ENCODE data around the gene SH3RF1. TPM values are rescaled to one million over a fixed set of nuclear protein-coding genes. Genes with fewer than 3 reads are reported as not detected.

SH3RF1 gene
- total RNA-seq, 2 donors from 2014 or later: 37.6 to 68.8 TPM

- no peaks in the 10 kb centered on the region for H3K9me3 ChIP-seq (ENCODE audit: control insufficient read depth, low read length)
- H3K36me3 ChIP-seq (ENCODE audit: control insufficient read depth, insufficient read depth, low read length): peaks cover 75% of the 10 kb centered on the region
- peak; percentile 11 for DNase-seq
- H3K36me3 Mint-ChIP-seq (ENCODE audit: low read depth): peaks cover 47% of the 10 kb centered on the region
- 94 to 95% methylated on average over 4 of the region's 4 CpGs for WGBS, 2 experiments (ENCODE audit: insufficient coverage in 1 of 2, insufficient read length in 1 of 2)
- no peak overlapping the region for H3K27ac Mint-ChIP-seq
- peaks cover 31% of the 10 kb centered on the region for H3K4me1 Mint-ChIP-seq
- no peak overlapping the region for H3K27ac ChIP-seq (ENCODE audit: low read depth, low read length)
- H3K4me3 Mint-ChIP-seq: no peak overlapping the region
- H3K27me3 ChIP-seq (ENCODE audit: control insufficient read depth, insufficient read depth, low read length, poor library complexity, severe bottlenecking): no peaks in the 10 kb centered on the region
- H3K4me3 ChIP-seq (ENCODE audit: low read length): no peak overlapping the region
- no peak for TF ChIP-seq CTCF (conservative IDR thresholded peaks at IDR 0.05)
- H3K9ac ChIP-seq (ENCODE audit: extremely low read depth, low read length, poor library complexity, severe bottlenecking): no peak overlapping the region
- peaks cover 17% of the 10 kb centered on the region for H3K4me1 ChIP-seq (ENCODE audit: control insufficient read depth, insufficient read depth, low read length)
- no peaks in the 10 kb centered on the region for H3K27me3 Mint-ChIP-seq (ENCODE audit: insufficient read depth)
- H3K9me3 Mint-ChIP-seq: no peaks in the 10 kb centered on the region
Measured at GRCh38 chr4:169098969-169099690, 171.6 kb downstream of the SH3RF1 start.

GRCh38 chr4:169098532-169098931 is 172.2 kb downstream of the SH3RF1 start:
- Histone ChIP-seq H3K27ac (ENCODE audit: low read depth, low read length) (no peak overlapping the region), H3K4me3 (ENCODE audit: low read length) (no peak overlapping the region), H3K9me3 (ENCODE audit: control insufficient read depth, low read length) (peaks cover 2% of the 10 kb centered on the region), H3K9ac (ENCODE audit: extremely low read depth, low read length, poor library complexity, severe bottlenecking) (no peak overlapping the region), H3K4me1 (ENCODE audit: control insufficient read depth, insufficient read depth, low read length) (peaks cover 17% of the 10 kb centered on the region), H3K36me3 (ENCODE audit: control insufficient read depth, insufficient read depth, low read length) (peaks cover 75% of the 10 kb centered on the region), H3K27me3 (ENCODE audit: control insufficient read depth, insufficient read depth, low read length, poor library complexity, severe bottlenecking) (no peaks in the 10 kb centered on the region)
- H3K27me3 Mint-ChIP-seq (ENCODE audit: insufficient read depth): no peaks in the 10 kb centered on the region
- TF ChIP-seq CTCF (conservative IDR thresholded peaks at IDR 0.05): no peak
- peaks cover 43% of the 10 kb centered on the region for H3K36me3 Mint-ChIP-seq (ENCODE audit: low read depth)
- H3K9me3 Mint-ChIP-seq: no peaks in the 10 kb centered on the region
- peaks cover 28% of the 10 kb centered on the region for H3K4me1 Mint-ChIP-seq
- H3K27ac Mint-ChIP-seq: no peak overlapping the region
- DNase-seq: peak; percentile 8
- no peak overlapping the region for H3K4me3 Mint-ChIP-seq
- 94 to 100% methylated on average over 2 of the region's 2 CpGs for WGBS, 2 experiments (ENCODE audit: insufficient coverage in 1 of 2, insufficient read length in 1 of 2)

GRCh38 chr4:169098054-169098497 is 172.7 kb downstream of the SH3RF1 start:
- WGBS, 2 experiments (ENCODE audit: insufficient coverage in 1 of 2, insufficient read length in 1 of 2): 86% methylated on average over 1 of the region's 2 CpGs; no CpG with 5 or more reads in 1 of the 2 experiments
- H3K9me3 Mint-ChIP-seq: no peaks in the 10 kb centered on the region
- no peaks in the 10 kb centered on the region for H3K27me3 Mint-ChIP-seq (ENCODE audit: insufficient read depth)
- H3K4me1 Mint-ChIP-seq: peaks cover 28% of the 10 kb centered on the region
- H3K4me3 Mint-ChIP-seq: no peak overlapping the region
- H3K36me3 Mint-ChIP-seq (ENCODE audit: low read depth): peaks cover 44% of the 10 kb centered on the region
- Histone ChIP-seq H3K4me1 (ENCODE audit: control insufficient read depth, insufficient read depth, low read length) (peaks cover 17% of the 10 kb centered on the region), H3K27me3 (ENCODE audit: control insufficient read depth, insufficient read depth, low read length, poor library complexity, severe bottlenecking) (no peaks in the 10 kb centered on the region), H3K27ac (ENCODE audit: low read depth, low read length) (no peak overlapping the region), H3K4me3 (ENCODE audit: low read length) (no peak overlapping the region), H3K9me3 (ENCODE audit: control insufficient read depth, low read length) (peaks cover 7% of the 10 kb centered on the region), H3K36me3 (ENCODE audit: control insufficient read depth, insufficient read depth, low read length) (peaks cover 75% of the 10 kb centered on the region), H3K9ac (ENCODE audit: extremely low read depth, low read length, poor library complexity, severe bottlenecking) (no peak overlapping the region)
- no peak overlapping the region for H3K27ac Mint-ChIP-seq
- DNase-seq: peak; percentile 0
- TF ChIP-seq CTCF (conservative IDR thresholded peaks at IDR 0.05): no peak

Data from endodermal cell (in vitro differentiated cells).